Lung (tissue), 12 donors: Measurements from ENCODE around the gene TMEM117. TPM values are rescaled to one million over a fixed set of nuclear protein-coding genes. Genes with fewer than 3 reads are reported as not detected.

Experiments used
- ATAC-seq: fragments of 200-7000 bp; cut with Tn5 transposase; one replicate; pipeline ENCODE4 v1.9.1; 2020; ENCODE audit warnings: moderate number of reproducible peaks; ENCODE audit not compliant: insufficient read depth, low FRiP score
- DNase-seq, 3 donors: peaks; one replicate each; pipeline ENCODE4 v3.0.0-alpha.2; 2013 to 2017
- H3K27ac ChIP-seq, 2 donors: one replicate each; pipeline ENCODE4 v1.5.1; 2013; ENCODE audit warnings: mild to moderate bottlenecking in 2 of 2, moderate library complexity in 2 of 2, control low read depth in 1 of 2, inconsistent platforms in 1 of 2, low read depth in 1 of 2, low read length in 1 of 2
- H3K27me3 ChIP-seq, 3 donors: one replicate each; pipeline ENCODE4 v1.5.1; 2013; ENCODE audit warnings: low read length in 2 of 3; ENCODE audit not compliant: control insufficient read depth in 3 of 3, insufficient read depth in 3 of 3
- H3K36me3 ChIP-seq, 4 donors: one replicate each; pipeline ENCODE4 v1.5.1; 2013; ENCODE audit warnings: low read length in 4 of 4, mild to moderate bottlenecking in 1 of 4, moderate library complexity in 1 of 4; ENCODE audit not compliant: control insufficient read depth in 4 of 4, insufficient read depth in 4 of 4
- H3K4me1 ChIP-seq, 5 donors: one replicate each; pipeline ENCODE4 v1.5.1; 2013; ENCODE audit warnings: low read length in 5 of 5, mild to moderate bottlenecking in 2 of 5, moderate library complexity in 1 of 5; ENCODE audit not compliant: control insufficient read depth in 5 of 5, insufficient read depth in 5 of 5
- H3K4me3 ChIP-seq: one replicate; pipeline ENCODE4 v1.5.1; 2013; ENCODE audit warnings: mild to moderate bottlenecking, control low read depth, moderate library complexity
- H3K9ac ChIP-seq, 2 donors: one replicate each; pipeline ENCODE4 v1.5.1; 2013; ENCODE audit warnings: low read length in 2 of 2, control low read depth in 1 of 2; ENCODE audit not compliant: insufficient read depth in 1 of 2
- H3K9me3 ChIP-seq, 4 donors: one replicate each; pipeline ENCODE4 v1.5.1; 2013; ENCODE audit warnings: low read length in 3 of 4, mild to moderate bottlenecking in 1 of 4, moderate library complexity in 1 of 4; ENCODE audit not compliant: control insufficient read depth in 4 of 4, insufficient read depth in 3 of 4
- CTCF ChIP-seq: IDR thresholded peaks from 2 replicates; pipeline ENCODE4 v1.5.1; 2012; ENCODE audit warnings: mild to moderate bottlenecking; ENCODE audit errors: control extremely low read depth, extremely low read depth
- WGBS, 2 donors: extraction: QIAGEN DNeasy Blood & Tissue Kit; methylation state at CpG; one replicate each; pipeline ENCODE4 v1.1.7; 2013; 5-methylcytosine and 5-hydroxymethylcytosine counted together
- polyA plus RNA-seq, 2 donors: library from polyadenylated mRNA; stranded (reverse); fragments of 200-250 nt; gene quantifications; one replicate each; pipeline ENCODE4 v1.2.1, GENCODE V29; 2013
- total RNA-seq, 2 donors: library from RNA; depleted of rRNA in 1 of 2; stranded (reverse); fragments of >200 nt in 1 of 2; gene quantifications; one replicate each; pipeline ENCODE4 v1.2.1, GENCODE V29; 2014 to 2021
- donor health status: control.
- donor health status: control.
- donor health status: Bipolar disorder and iron deficiency.
- donor health status: healthy.
- donor health status: DM: yes; HTN: yes; CAD: no.

TMEM117 gene
- total and polyA plus RNA-seq, 4 donors: 1.2 to 6.1 (median 2.3) TPM

DNA sequence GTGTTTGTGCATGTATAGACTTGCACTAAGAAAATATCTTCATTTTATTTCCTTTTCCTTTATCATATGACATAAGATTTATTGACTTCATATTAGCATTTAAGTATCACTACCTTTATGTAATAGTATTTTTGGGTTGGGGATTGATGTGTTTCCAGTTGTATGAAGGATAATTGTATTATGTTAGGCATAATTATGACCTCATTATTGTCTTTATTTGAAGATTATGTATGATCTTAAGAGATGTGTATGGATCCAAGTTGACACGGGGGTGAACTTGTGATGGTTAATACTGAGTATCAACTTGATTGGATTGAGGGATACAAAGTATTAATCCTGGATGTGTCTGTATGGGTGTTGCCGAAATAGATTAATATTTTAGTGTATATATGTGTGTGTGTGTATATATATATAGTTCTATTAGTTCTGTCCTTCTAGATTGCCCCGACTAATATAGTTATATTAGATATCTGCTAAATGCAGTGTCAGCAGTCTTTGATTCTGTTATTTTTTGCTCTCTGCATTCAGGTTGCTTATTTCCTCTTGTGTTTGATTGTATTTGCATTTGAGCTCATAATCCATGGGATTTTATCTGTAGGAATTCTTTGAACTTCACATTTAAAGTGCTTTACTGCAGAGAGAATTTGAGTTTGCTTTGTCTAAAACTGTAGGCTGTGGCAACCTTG, 211.0 kb downstream of the TMEM117 start:
- H3K27ac ChIP-seq: no peak overlapping the region
- H3K9me3 ChIP-seq: peaks cover 0 to 5% (median 1%) of the 10 kb centered on the region in 4 donors
- H3K4me1 ChIP-seq: no peaks in the 10 kb centered on the region
- no peaks in the 10 kb centered on the region for H3K36me3 ChIP-seq
- no peak for TF ChIP-seq CTCF
- DNase-seq (no peak), ATAC-seq (no peak)
- no peak overlapping the region for H3K4me3 ChIP-seq
- WGBS, 2 donors: 79 to 94% methylated on average over 3 of the region's 3 CpGs
- no peak overlapping the region for H3K9ac ChIP-seq
- no peaks in the 10 kb centered on the region for H3K27me3 ChIP-seq

DNA sequence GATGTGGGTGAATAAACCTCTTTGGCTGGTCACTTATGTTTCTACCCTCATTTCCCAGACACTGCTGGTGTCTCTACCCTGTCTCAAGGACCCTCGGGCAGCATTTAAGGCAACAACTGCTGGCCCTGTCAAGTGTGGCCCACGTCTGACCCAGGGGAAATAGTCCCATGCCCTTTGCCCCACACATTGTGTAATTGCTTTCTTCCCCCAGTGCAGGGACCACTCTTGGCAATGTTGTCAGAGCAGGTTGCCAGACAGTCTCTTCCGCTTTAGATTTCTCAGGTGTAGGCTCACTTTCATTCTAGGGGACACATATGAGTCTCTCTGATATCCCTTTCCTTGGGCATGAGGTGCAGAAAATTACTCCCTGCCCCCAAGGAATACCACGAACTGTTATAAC, 216.7 kb downstream of the TMEM117 start:
- Histone ChIP-seq H3K27ac (no peak overlapping the region), H3K4me3 (no peak overlapping the region), H3K4me1 (peaks cover 0 to 5% (median 0%) of the 10 kb centered on the region in 5 donors), H3K36me3 (no peaks in the 10 kb centered on the region), H3K9ac (no peak overlapping the region), H3K9me3 (no peaks in the 10 kb centered on the region), H3K27me3 (no peaks in the 10 kb centered on the region)
- no peak for DNase-seq
- WGBS, 2 donors: 83 to 86% methylated on average over 4 of the region's 4 CpGs
- no peak for ATAC-seq
- no peak for TF ChIP-seq CTCF

- Histone ChIP-seq H3K4me3 (no peak overlapping the region), H3K9ac (no peak overlapping the region), H3K27me3 (no peaks in the 10 kb centered on the region), H3K27ac (no peak overlapping the region), H3K9me3 (no peaks in the 10 kb centered on the region), H3K36me3 (no peaks in the 10 kb centered on the region), H3K4me1 (peaks cover 0 to 5% (median 0%) of the 10 kb centered on the region in 5 donors)
- no peak for TF ChIP-seq CTCF
- ATAC-seq (peak; percentile 60), DNase-seq (peak in 1 of 3 donors; percentile 2)
- WGBS, 2 donors: 48 to 71% methylated on average over 3 of the region's 3 CpGs
Measured at GRCh38 chr12:44053549-44054127, 217.8 kb downstream of the TMEM117 start.
